Measurements from ENCODE around the gene MDM4. TPM values are rescaled to one million over a fixed set of nuclear protein-coding genes. Genes with fewer than 3 reads are reported as not detected.

The MDM4 gene
- total RNA-seq, 1 experiment from 2014 or later: 49.6 TPM

DNA sequence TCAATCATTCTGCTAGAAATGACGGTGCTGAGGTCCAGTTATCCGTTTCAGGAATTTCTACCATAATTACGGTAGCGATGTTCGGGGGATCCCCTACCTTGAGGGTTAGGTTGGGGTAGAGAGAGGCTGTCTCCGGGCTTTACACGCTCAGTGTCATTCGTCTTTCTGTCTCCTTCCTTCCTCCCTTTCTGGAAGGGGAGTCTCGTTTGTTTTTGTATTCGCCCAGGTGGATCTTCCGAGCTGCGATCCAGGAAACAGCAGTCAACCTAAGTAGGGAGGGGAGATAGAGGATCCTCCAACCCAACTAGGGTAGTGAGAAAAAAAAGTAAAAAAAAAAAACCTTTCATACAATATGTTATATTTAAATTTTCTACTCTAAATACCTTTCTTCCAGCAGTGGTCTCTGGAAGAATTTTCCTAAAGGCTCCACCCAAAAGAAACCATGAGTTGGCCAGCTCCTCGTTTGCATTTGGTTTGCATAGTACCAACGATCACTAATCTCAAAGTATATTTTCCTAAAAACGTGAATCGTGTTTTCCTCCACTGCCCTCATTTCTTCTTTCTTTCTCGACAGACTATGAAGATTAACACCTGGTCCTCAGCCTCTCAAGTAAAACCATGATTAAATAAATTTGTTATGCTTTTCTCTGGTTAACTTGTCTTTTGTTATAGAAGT is 21.0 kb upstream of the MDM4 start:
- Histone ChIP-seq H2BK20ac (ENCODE audit: low read depth, low read length, poor library complexity, severe bottlenecking) (no peak overlapping the region), H4K91ac (ENCODE audit: insufficient read length, low read depth, low read length) (no peak overlapping the region), H3K79me1 (ENCODE audit: insufficient read depth, low read depth, low read length, poor library complexity, severe bottlenecking) (no peaks in the 10 kb centered on the region), H3K18ac (ENCODE audit: insufficient read length, low read depth, low read length) (no peak overlapping the region), H3K9me3 (ENCODE audit: control insufficient read depth, low read depth, low read length) (no peaks in the 10 kb centered on the region), H3T11ph (ENCODE audit: low read length) (no peak overlapping the region), H3K56ac (ENCODE audit: insufficient read length, low read depth, low read length) (no peak overlapping the region), H3K79me2 (ENCODE audit: insufficient read depth, low read length) (no peaks in the 10 kb centered on the region), H2BK12ac (ENCODE audit: insufficient read length, low read depth, low read length) (no peak overlapping the region), H3K4me2 (ENCODE audit: insufficient read depth, insufficient read length, low read length) (peak overlapping the region; percentile 78), H2BK15ac (ENCODE audit: low read depth, low read length) (no peak overlapping the region), H4K8ac (replicated peaks; ENCODE audit: insufficient read length, low read depth, low read length) (no peak overlapping the region), H2AK5ac (ENCODE audit: insufficient read length, low read length) (no peak overlapping the region), H3K23ac (ENCODE audit: insufficient read length, low read depth, low read length) (no peak overlapping the region), H2BK120ac (ENCODE audit: low read depth, low read length, poor library complexity, severe bottlenecking) (no peak overlapping the region), H4K20me1 (ENCODE audit: control insufficient read depth, insufficient read depth, insufficient read length) (no peaks in the 10 kb centered on the region), H2AFZ (ENCODE audit: low read length) (peak overlapping the region; percentile 26), H3K4ac (ENCODE audit: low read depth, low read length) (no peak overlapping the region), H3K23me2 (ENCODE audit: insufficient read length, low read depth, low read length, poor library complexity, severe bottlenecking) (peaks cover 16% of the 10 kb centered on the region), H3K9ac (ENCODE audit: extremely low read depth, insufficient read length, low read length) (peak overlapping the region; percentile 29), H3K4me1 (ENCODE audit: insufficient read depth, low read length) (peaks cover 9% of the 10 kb centered on the region; the same call in 1 of the 2 replicates), H3K14ac (ENCODE audit: insufficient read depth, low read length) (no peak overlapping the region), H3K27ac (ENCODE audit: insufficient read length, low read depth, low read length) (no peak overlapping the region), H2BK5ac (ENCODE audit: insufficient read length, low read length) (no peak overlapping the region), H4K5ac (ENCODE audit: insufficient read length, low read depth, low read length) (no peak overlapping the region), H3K27me3 (ENCODE audit: insufficient read depth, low read length) (no peaks in the 10 kb centered on the region)
- Mint-ChIP-seq H3K4me1 (peaks cover 28 to 32% of the 10 kb centered on the region in 2 experiments), H3K27ac (peak overlapping the region in 2 of 3 experiments; percentile 60 to 67; a peak in 3 of 7 replicates), H3K36me3 (ENCODE audit: insufficient read depth in 1 of 3, low read depth in 3 of 3) (no peaks in the 10 kb centered on the region), H3K4me3 (peak overlapping the region; percentile 74 to 88), H3K27me3 (ENCODE audit: low read depth) (peaks cover 24% of the 10 kb centered on the region), H3K9me3 (no peaks in the 10 kb centered on the region)
- no CpG with 5 or more reads among the region's 17 CpGs for WGBS (ENCODE audit: extremely low coverage, insufficient read length, low lambda C conversion rate)
- TF ChIP-seq, protein P1, sequence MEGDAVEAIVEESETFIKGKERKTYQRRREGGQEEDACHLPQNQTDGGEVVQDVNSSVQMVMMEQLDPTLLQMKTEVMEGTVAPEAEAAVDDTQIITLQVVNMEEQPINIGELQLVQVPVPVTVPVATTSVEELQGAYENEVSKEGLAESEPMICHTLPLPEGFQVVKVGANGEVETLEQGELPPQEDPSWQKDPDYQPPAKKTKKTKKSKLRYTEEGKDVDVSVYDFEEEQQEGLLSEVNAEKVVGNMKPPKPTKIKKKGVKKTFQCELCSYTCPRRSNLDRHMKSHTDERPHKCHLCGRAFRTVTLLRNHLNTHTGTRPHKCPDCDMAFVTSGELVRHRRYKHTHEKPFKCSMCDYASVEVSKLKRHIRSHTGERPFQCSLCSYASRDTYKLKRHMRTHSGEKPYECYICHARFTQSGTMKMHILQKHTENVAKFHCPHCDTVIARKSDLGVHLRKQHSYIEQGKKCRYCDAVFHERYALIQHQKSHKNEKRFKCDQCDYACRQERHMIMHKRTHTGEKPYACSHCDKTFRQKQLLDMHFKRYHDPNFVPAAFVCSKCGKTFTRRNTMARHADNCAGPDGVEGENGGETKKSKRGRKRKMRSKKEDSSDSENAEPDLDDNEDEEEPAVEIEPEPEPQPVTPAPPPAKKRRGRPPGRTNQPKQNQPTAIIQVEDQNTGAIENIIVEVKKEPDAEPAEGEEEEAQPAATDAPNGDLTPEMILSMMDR (conservative IDR thresholded peaks at IDR 0.05): no peak
- no peak for DNase-seq

All from H9 (cell line).